AG20443 (cell line): ENCODE results near the gene RGS10.

Experiments
- DNase-seq: peaks from one replicate; pipeline ENCODE4 v3.0.0; 2012; ENCODE audit warnings: low spot score, mixed read lengths

RGS10 gene

DNA sequence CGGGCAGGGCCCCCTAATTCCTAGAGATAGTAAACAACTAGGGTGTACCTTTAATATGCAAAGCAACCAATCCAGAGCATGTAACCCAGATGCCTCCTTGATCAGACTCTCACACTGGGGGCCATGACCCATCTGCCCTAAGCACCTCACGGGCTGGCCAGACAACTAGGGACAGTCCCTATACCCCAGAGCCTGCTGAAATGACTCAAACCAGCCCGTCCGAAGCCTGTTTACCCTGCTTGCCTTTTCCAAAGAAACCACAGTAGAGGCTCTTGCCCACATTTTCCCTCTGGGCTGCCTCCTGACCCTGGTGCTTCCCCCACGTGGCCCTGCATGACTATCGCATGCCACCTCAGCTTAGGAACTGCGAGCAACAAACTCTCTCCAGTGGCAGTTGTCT lies 46.2 kb downstream of the RGS10 start:
- DNase-seq: no peak

DNA sequence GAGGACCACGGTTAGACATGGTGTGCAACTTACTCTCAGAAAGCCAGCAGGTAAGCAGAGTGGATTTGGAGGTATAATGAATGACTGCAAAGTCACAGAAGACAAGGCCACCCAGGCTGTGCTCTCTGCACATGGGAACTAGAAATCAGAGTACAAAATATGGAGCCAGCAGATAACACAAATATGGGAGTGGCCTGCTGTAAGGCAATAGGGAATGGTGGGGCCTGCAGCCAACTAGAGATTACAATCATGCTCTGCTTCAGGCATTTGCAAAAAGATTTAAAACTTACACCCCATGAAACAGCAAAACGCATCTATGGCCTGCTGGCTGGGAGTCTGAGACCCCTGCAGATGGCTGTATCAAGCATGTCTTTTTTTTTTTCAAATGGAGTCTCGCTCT lies 47.0 kb downstream of the RGS10 start:
- no peak for DNase-seq

DNA sequence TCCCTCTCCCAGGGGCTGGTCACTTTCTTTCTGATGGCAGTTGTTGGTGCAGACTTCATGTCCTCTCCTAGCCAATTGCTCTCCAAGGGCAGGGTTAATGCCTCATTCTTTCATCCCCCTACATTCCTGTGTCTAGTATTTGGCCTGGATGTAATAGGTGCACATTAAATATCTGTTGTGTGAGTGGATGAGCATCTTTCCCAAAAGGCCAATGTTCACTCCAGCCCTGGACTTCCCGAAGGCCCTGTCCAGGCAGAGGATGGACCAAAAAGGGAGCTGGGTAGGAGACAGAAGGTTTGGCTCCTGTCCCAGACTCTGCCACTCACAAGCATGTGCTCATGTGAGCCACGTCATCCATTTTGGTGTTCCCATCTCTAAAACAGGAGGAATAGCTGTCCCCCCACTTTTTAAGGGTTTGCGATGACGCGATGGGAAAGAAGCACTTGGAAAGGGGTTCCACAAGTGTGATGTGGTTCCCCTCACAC lies 47.5 kb downstream of the RGS10 start:
- DNase-seq: no peak

DNA sequence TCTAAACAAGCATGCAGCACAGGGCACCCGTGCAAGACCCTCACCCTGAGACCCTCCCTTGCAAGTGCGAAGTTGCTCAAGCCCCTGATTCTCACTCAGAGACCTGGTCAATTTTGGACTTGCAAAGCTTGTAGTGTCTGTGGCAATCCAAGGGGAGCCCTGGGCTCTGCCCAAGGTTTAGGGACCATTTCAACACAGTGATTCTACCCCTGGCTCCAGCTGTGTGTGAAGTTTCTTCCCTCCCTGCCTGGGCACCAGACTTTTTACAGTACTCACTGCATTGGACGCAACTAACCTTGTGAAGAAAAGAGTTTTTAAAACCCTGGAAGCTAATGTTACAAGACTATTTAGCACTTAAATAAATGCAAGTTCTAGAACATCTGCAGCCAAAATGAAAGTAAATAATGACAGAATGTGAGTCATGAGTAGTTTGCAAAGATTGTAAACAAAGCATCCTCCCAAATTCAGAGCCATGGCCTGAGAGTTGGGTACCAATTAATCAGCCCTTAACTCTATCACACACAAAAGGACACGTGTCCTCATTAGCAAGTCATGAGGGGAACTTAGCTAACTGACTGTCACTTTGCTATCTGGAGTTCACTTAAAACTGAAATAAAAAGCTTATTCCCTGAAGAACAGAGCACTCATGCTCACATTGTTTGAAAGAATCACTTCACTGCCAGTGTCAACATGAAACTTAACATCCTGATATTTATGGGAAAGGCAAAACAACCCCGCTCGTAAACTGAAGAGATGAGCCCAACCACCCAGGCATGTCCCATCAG lies 48.1 kb downstream of the RGS10 start:
- DNase-seq: peak; percentile 53

DNA sequence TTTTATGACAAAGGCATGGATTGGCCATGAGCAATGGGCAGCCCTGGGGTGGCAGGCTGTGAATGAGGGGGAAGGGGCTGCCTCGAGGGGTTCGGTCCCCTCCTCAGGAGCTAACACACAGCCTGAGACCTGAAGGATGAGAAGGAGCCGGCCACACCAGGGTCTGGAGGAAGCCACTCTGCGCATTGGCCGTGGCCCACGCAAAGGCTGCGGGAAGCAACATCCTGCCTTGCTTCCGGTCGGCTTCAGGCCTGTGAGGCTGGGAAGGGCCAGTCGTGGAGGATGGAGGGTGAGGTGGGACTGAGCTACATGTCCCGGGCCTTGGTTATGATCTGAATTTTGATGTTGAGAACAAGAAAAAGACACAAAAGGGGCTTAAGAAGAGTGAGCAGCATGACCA lies 49.4 kb downstream of the RGS10 start:
- no peak for DNase-seq

DNA sequence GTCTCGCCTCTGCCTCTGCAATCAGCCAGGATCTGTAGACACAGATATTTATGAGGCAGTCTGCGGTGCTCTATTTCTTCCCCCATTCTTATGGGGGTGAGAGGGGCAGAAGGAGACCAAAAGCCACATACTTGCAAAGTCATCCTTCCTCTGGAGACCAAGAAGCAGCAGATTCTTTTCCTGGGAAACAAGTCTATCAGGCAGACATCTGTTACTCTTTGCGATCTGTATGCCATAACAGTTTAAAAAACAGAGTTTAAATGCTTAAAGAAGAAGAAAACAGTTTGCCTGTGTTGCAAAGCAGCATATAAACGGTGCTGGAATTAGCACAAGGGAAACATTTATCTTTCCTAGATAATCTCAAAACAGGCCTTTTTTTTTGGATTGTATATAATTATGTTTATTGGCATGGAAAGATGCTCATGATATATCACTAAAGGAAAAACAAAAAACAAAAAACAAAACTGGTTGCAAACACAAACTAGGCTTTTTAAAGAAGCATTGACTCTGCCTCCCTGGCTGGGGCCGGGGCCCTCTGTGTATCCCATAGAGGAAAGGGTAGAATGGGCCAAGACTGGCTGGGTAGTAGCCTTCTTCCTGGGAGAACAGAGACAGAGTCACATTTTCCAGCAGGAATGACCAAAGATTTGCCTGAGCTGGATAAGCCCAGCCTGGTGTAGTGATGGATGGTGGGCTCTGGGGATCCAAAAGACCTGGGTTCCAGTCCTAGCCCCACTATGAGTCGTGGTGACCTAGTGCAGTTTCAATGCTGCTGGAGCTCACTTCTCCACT lies 50.4 kb downstream of the RGS10 start:
- DNase-seq: no peak

DNA sequence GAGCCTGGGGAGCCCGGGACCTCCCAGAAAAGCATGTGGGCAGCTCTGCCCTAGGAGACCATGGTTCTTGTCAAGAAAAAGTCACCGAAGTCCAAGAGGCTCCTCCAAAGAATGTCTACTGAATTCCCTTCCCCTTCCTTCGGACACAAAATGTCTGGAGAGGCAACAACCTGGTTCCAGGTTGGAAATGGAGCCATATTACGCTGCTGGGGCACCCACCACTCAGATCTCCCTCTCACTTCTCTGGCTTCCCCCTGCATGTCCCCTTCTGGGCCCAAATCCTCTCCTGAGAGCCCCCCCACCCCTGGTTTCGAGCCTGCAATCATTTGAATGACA lies 52.6 kb downstream of the RGS10 start:
- DNase-seq: no peak

DNA sequence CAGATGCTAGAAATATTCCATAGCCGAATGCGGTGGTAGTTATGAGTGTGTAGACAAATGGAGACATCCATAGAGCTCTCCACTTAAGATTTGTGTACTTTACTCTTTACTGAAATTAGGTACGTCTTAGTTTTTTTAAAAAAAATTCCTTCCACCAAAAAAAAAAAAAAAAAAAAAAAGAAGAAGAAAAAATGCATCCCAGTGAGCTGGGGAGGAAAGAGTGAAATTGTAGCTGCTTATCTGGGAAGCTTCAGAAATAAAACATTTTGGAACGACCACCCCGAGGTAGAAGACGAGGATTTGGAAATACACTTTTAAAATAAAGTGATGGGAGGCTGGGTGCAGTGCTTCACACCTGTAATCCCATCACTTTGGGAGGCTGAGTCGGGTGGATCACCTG lies 53.8 kb downstream of the RGS10 start:
- DNase-seq: no peak

DNA sequence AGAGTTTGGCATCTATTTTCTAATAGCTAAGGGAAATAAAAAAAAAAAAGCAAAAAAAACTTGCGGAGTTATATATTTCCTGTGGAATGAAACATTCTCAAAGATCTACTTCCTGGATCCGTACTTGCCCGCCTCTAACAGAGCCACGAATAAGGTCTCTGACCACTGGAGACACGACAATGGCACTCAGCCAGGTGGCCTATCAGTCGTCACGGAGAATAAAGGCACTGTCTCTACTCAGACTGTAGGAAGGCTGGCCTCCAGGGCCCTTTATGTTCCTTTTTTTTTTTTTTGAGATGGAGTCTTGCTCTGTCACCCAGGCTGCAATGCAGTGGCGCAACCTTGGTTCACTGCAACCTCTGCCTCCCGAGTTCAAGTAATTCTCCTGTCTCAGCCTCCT lies 58.7 kb downstream of the RGS10 start:
- DNase-seq: no peak

DNA sequence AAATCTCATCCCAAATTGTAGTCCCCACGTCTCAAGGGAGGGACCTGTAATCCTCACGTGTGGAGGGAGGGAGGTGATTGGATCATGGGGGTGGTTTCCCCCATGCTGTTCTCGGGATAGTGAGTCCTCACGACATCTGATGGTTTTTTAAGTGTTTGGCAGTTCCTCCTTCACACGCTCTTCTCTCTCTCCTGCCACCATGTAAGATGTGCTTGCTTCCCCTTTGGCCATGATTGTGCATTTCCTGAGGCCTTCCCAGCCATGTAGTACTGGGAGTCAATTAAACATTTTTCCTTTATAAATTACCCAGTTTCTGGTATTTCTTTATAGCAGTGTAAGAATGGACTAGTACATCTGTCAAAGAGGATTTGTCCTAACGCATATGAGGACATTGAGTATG lies 59.5 kb downstream of the RGS10 start:
- no peak for DNase-seq

DNA sequence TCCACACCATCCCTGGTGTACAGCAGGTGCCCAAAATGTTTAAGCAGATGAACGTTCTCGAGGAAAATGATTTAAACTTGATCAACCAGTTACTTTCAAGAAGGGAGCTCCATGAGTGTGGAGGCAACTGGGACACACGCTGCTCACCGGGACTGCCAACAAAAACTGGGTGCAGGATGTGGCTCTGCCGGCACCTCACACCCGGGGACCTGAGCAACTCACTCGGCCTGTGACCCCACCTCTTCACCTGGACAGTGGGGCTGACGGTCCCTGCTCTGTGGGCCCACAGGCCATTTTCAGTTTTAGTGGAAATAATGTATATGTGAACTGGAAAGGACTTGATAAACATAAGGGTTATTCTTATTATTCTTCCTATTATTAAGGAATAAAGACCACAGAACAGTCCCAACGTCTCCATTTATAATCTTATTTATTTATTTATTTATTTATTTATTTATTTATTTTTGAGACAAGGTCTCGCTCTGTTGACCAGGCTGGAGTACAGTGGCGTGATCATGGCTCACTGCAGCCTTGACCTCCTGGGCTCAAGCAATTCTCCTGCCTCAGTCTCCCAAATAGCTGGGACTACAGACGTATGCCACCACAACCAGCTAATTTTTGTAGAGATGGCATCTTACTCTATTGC lies 60.6 kb downstream of the RGS10 start:
- no peak for DNase-seq

DNA sequence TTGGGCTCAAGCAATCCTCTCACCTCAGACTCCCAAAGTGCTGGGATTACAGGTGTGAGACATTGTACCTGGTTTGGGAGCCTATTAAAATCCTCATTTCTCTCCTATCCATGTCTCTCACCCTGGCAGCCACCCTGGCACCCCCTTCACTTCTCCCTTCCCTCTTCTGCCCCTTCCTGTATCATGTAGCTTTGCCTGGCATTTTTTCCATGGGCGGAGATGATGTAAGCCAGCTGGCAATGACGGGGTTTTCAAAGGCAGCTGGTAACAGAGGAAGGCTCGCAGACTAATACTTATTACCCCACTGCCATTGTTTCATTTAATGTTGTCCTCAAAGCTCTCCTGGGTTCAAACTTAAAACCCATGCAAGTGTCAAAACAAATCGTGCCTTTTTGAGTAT lies 61.9 kb downstream of the RGS10 start:
- no peak for DNase-seq

DNA sequence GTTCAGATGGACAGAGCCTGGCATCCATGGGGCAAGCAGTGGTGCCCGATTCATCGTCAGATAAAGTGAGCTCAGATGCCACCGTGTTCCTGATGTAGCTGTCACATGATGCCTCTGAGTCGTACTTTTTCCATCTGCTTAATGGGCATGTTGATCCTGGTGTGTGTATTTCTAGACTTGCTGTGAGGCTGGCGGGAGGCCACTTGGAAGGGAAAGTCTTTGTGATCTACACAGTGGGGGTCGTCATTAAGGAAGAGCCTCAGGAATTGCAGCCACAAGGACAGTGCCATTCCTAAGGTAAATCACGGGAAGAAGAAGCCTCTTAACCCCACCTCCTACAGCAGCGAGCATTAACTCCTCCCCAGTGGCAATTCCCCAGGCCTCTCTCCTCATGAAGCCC lies 63.0 kb downstream of the RGS10 start:
- no peak for DNase-seq

DNA sequence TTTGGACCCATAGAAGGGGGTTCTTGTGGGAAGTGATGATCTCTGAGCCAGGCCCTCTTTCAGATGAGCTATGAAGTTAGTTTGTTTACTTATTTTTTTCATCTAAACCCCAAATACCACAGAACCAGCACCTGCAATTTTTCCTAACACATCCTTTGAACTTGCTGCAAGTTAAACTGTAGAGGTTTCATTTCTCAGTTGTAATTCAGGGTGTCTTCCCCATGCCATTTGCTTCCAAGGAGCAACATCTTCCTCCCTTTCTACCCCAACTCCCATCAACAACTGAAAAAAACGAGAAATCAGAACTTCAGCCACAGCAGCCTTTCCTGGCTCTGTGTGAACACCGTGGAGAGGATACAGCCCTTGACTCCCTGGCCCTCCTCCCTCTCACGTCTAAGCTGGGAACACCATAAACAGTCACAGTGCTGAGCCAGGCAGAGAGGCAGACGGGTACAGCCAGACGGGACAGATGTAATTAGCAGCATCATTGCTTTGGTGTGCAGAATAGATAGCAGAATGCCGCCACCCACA lies 63.6 kb downstream of the RGS10 start:
- no peak for DNase-seq

DNA sequence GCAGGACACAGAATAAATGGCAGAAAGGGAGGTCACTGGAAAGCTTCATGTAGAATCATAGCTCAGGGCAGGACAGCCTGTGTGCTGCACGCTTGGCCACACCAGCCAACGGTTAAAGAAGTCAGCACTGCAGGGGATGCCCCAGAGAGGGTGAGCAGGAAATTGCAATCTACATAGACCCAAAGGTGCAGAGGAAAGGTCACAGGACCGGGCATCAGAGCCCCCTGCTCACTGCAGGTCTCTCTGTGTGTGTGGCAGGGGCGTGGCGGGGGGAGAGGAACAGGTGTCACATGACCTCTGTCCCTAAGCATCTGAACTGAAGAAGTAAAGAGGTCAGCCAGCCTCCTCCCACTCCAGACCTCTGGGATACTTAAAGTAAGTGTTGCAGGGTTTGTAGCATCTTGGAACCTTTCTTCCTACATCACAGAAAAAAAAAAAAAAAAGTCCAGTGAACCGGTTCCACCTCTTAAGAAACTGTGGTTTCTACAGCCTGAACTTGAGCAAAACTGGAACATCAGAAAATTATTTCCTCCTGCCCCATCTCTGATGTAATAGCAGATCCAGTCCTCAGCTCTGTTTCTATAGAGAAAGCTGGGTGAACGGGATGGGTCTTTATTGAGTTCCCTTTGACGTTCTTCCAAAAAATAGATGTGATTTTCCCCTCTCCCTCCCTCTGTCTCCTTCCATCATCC lies 64.3 kb downstream of the RGS10 start:
- DNase-seq: no peak

DNA sequence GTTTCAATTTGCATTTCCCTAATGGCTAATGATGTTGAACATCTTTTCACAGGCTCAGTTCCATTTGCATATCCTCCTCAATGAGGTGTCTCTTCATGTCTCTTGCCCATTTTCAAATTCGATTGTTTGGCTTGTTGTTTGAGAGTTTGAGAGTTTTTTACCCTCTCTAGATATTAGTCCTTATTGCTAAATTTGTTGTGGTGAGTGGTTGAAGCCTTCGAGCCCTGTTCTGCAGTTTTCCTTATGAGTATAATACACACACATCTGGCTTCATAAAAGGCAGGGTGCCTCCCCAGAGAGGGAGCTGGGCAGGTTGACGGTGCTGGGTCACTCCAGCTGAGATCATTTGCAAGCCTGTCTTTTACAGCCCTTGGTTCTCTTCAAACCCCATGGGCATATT lies 65.1 kb downstream of the RGS10 start:
- DNase-seq: no peak

DNA sequence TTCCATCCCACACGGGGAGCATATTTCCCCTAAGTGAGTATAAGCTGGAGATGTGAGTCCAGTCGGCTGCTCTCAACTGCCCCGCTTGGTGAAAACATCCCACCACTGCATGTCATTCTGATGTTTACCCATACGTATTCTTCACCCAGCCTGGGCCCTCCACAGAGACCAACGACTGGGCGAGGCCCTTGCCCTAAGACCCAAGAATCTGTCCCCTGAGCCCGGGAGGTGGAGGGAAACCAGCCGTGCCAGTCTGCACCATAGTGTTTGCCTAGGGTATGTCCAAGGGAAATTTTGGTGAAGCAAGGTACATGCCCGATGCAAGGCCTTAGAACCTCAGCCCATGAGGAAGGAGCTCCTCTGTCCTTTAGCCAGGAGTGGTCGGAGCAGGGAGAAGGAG lies 67.9 kb downstream of the RGS10 start:
- no peak for DNase-seq

DNA sequence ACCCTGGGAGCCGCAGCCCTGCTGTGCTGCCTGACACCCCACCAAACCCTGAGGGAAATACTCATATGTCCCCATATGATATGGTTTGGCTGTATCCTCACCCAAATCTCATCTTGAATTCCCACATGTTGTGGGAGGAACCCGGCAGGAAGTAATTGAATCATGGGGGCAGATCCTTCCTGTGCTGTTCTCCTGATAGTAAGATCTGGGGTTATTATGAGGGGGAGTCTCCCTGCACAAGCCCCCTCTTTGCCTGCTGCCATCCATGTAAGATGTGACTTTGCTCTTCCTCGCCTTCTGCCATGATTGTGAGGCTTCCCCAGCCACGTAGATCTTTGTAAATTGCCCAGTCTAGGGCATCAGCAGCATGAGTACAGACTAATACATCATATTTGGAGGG lies 68.7 kb downstream of the RGS10 start:
- DNase-seq: no peak

DNA sequence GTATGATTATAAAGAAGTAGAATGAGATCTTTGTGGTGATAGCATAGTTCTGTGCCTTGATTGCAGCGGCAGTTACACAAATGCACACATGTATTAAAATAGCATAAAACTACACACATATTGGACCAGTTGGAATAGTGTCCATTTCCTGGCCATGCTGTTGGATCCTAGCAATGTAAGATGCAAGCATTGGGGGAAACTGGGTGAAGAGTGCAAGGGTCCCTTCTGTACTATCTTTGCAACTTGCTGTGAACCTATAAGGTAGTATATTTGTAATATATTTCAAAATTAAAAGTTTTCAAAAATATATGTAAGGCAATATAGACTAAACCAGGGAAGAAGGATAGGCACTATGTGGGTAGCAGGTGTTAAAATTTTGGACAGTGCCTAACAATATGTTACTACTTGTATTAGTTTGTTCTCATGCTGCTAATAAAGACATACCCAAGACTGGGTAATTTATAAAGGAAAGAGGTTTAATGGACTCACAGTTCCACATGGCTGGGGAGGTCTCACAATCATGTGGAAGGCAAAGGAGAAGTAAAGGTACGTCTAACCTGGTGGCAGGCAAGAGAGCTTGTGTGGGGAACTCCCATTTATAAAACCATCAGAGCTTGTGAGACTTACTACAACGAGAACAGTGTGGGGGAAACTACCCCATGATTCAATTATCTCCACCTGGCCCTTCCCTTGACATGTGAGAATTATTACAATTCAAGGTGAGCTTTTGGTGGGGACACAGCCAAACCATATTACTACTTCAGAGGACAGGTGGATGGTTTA lies 71.4 kb downstream of the RGS10 start:
- DNase-seq: no peak

DNA sequence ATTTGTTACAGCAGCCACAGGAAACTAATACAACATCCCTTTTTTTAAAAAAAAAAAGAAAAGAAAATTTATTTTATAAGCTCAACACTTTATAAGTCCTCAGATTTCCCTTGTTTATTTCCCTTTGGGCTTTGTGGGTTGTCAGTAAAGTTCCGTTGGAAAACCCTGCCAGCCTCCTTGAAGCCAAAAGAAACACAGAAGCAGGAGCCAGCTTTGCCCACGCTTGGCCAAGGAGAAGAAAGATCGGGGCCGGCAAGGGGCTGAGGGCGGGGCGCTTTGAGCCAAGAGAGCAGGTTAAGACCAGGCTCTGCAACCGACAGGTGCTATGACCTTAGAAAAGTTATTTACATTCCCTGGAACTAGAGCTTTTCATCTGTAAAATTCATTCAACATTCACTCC lies 72.7 kb downstream of the RGS10 start:
- DNase-seq: no peak

DNA sequence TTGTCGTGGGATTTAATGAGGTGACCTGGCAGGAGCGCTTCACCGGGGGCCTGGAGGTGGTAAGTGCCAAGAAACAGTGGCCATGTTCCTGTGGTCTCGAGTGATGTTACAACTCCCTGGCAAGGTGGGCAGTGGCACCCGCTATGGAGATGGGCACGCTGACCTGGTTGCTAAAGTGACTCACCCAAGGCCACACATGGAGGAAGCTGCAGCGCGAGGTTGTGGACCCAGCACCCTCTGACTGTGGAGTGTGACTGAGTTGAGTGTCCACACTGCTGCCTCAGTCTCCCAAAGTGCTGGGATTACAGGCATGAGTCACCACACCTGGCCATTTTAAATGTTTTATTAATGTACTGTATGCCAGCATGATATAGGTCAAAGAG lies 73.2 kb downstream of the RGS10 start:
- DNase-seq: no peak
